ENCODE results near the gene C8G. TPM values are rescaled to one million over a fixed set of nuclear protein-coding genes. Genes with fewer than 3 reads are reported as not detected.

The C8G gene
- 1.1 TPM for total RNA-seq
- long read RNA-seq, result 0 reads

DNA sequence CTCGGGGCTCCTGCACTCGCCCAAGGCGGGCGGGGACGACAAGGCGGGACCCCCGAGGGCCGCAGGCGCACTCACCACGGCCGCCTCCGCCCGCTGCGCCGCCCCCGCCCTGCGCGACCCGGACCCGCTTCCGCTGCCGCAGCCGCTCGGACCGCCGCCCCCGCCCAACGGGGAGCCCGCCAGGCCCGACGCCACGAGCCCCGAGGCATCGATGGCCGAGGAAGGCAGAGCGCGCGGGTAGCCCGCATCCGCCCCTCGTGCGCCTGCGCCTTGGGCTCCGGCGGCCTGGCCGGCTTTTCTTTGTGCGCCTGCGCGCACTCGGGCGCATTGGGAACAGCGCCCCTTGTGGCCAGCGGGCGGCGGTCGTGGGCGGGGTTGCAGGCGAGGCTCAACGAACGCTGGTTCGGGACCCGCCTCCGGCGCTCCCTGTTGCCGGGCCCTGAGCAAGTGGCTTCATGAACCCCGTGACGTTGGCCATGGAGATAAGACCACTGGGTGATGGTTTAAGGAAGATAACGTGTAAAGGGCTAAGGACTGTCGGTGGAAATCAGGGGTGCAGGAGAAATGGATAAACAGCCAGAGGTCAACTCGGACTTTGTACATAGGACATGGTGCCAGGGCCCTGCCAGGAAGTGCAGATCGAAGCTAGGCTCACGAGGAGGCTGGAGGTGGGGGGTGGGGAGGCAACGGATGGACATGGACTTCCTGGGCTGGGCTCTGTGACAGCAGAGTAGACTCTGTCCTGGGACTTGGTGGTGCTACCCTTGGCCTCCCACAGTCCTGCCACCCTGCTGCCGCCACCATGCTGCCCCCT is at the start of gene C8G, which contains the start of gene FBXW5:
TSS of gene C8G (plus strand) at position 725 of the 814 bp plus-strand sequence. CDS start at position 803, 78 bp downstream.
TSS of gene FBXW5 (minus strand) at position 220 of the 814 bp plus-strand sequence. CDS start 655 bp downstream, outside the sequence.
- DNase-seq (peak; percentile 98), ATAC-seq (peak; percentile 91)
- Histone ChIP-seq H3K4me3 (peak within 1 kb of the TSS; percentile 95), H3K27me3 (no peaks in the 10 kb centered on the region), H3K4me1 (peaks cover 22% of the 10 kb centered on the region), H3K36me3 (peaks cover 33% of the 10 kb centered on the region), H3K9me3 (no peaks in the 10 kb centered on the region), H3K27ac (peak within 1 kb of the TSS; percentile 83)
- TF ChIP-seq, protein P1, sequence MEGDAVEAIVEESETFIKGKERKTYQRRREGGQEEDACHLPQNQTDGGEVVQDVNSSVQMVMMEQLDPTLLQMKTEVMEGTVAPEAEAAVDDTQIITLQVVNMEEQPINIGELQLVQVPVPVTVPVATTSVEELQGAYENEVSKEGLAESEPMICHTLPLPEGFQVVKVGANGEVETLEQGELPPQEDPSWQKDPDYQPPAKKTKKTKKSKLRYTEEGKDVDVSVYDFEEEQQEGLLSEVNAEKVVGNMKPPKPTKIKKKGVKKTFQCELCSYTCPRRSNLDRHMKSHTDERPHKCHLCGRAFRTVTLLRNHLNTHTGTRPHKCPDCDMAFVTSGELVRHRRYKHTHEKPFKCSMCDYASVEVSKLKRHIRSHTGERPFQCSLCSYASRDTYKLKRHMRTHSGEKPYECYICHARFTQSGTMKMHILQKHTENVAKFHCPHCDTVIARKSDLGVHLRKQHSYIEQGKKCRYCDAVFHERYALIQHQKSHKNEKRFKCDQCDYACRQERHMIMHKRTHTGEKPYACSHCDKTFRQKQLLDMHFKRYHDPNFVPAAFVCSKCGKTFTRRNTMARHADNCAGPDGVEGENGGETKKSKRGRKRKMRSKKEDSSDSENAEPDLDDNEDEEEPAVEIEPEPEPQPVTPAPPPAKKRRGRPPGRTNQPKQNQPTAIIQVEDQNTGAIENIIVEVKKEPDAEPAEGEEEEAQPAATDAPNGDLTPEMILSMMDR (IDR thresholded peaks at IDR 0.05), result peak; percentile 99
- intact Hi-C loops (cut with DNase I), result loop anchor here (10.0 kb wide), 1 partner anchor 90 kb away; the partner anchor contains the start of gene FUT7

DNA sequence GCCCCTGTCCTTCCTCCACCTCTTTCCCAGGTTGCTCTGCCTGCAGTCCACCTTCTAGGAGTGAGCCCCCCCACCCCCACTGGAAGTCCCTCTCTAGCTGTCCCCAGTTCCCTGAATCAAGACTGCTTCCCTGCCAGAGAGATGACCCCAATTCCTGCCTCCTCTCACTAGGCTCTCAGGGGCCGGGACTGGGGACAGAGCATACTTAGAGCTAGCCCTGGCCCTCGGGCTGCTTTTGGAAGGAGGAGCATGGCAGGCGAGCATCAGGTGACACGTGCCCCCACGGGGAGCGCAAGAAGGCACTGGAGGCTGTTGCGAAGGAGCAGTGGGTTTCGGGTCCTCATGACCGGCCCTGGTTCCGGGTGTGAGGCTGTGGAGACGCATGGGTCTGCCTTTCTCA is 49.0 kb upstream of the C8G start:
- TF ChIP-seq, protein P1 (IDR thresholded peaks at IDR 0.05), result no peak
- Histone ChIP-seq H3K9me3 (no peaks in the 10 kb centered on the region), H3K27ac (no peak overlapping the region), H3K4me1 (peaks cover 7% of the 10 kb centered on the region), H3K36me3 (peaks cover 21% of the 10 kb centered on the region), H3K27me3 (no peaks in the 10 kb centered on the region), H3K4me3 (no peak overlapping the region)
- intact Hi-C loops (cut with DNase I), result no loop called here
- DNase-seq, result no peak
- no peak for ATAC-seq

DNA sequence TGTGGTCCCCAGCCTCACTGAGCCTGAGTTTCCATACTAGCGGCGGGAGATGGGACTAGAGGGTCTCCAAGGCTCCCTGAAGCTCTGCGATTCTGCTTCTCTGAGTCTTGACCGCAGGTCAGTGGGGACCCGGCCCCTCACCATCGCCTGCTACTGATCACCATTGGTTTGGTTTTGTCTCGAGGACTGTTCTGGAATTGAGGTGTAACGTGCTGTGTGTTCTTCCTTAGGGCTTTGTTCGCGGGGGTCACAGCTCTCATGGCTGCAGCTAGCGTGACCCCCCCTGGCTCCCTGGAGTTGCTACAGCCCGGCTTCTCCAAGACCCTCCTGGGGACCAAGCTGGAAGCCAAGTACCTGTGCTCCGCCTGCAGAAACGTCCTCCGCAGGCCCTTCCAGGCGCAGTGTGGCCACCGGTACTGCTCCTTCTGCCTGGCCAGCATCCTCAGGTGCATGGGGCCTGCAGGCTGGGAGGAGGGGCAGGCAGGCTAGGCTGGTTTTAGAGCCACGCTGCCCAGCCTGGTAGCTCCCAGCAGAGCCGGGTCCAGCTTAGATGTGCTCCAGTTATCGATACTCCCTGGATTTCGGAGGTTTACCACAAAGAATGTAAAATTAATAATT is 46.5 kb upstream of the C8G start:
- Histone ChIP-seq H3K4me3 (no peak overlapping the region), H3K9me3 (no peaks in the 10 kb centered on the region), H3K4me1 (peaks cover 31% of the 10 kb centered on the region), H3K36me3 (peaks cover 25% of the 10 kb centered on the region), H3K27me3 (no peaks in the 10 kb centered on the region), H3K27ac (no peak overlapping the region)
- no peak for DNase-seq
- no peak for ATAC-seq
- intact Hi-C loops (cut with DNase I), result no loop called here
- TF ChIP-seq, protein P1 (IDR thresholded peaks at IDR 0.05), result no peak

- DNase-seq (no peak), ATAC-seq (no peak)
- H3K4me1 ChIP-seq, result peaks cover 31% of the 10 kb centered on the region
- no peaks in the 10 kb centered on the region for H3K9me3 ChIP-seq
- no peak overlapping the region for H3K4me3 ChIP-seq
- H3K36me3 ChIP-seq, result peaks cover 25% of the 10 kb centered on the region
- H3K27ac ChIP-seq, result peak overlapping the region; percentile 83
- no peaks in the 10 kb centered on the region for H3K27me3 ChIP-seq
- intact Hi-C loops (cut with DNase I), result no loop called here
- TF ChIP-seq, protein P1 (IDR thresholded peaks at IDR 0.05), result no peak
These were observed 45.8 kb upstream of the C8G start for GRCh38 chr9:136899196-136899595.

- TF ChIP-seq, protein P1 (IDR thresholded peaks at IDR 0.05), result no peak
- no peak overlapping the region for H3K4me3 ChIP-seq
- H3K4me1 ChIP-seq, result peaks cover 31% of the 10 kb centered on the region
- no peak for ATAC-seq
- intact Hi-C loops (cut with DNase I), result no loop called here
- H3K36me3 ChIP-seq, result peaks cover 25% of the 10 kb centered on the region
- H3K27ac ChIP-seq, result peak overlapping the region; percentile 83
- no peaks in the 10 kb centered on the region for H3K9me3 ChIP-seq
- no peak for DNase-seq
- no peaks in the 10 kb centered on the region for H3K27me3 ChIP-seq
These were observed 44.5 kb upstream of the C8G start for GRCh38 chr9:136900556-136900955.
